GM10266 (cell line): ENCODE results near the gene CIDEB.

Source experiments
- DNase-seq: peaks from one replicate; pipeline ENCODE4 v3.0.0; 2012; ENCODE audit errors: extremely low spot score
- CTCF ChIP-seq: IDR thresholded peaks from 2 replicates; pipeline ENCODE4 v1.5.1; 2012; ENCODE audit warnings: mild to moderate bottlenecking, low read depth; ENCODE audit not compliant: control insufficient read depth, insufficient read depth; ENCODE audit errors: missing control alignments

CIDEB gene

GRCh38 chr14:24260026-24260779, 47.6 kb downstream of the CIDEB start:
- TF ChIP-seq CTCF = no peak
- no peak for DNase-seq

- DNase-seq = no peak
- TF ChIP-seq CTCF = no peak
Measured at GRCh38 chr14:24259282-24260025, 48.3 kb downstream of the CIDEB start.

- no peak for DNase-seq
- no peak for TF ChIP-seq CTCF
Measured at GRCh38 chr14:24258548-24259265, 49.1 kb downstream of the CIDEB start.

DNA sequence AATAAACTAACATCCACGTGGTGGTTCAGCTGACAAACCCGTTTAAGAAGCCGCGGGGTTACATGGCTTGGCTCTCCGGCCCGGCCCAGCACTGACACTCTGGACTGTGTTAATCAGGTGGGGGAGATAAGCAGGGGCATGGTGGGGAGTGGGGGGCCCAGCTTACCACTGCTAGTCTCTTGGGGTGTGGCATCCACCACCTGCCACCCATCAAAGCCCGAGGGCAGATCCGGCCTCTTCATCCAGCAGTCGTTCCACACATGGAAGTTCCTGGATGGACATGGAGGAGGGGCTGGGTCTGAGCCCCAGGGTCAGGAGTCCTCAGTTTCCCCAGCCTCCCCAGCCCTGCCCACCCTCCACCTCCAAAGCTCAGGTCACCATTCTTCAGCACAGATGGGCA, 49.7 kb downstream of the CIDEB start:
- no peak for TF ChIP-seq CTCF
- DNase-seq = no peak

GRCh38 chr14:24256960-24257359, 50.8 kb downstream of the CIDEB start:
- no peak for DNase-seq
- no peak for TF ChIP-seq CTCF

DNA sequence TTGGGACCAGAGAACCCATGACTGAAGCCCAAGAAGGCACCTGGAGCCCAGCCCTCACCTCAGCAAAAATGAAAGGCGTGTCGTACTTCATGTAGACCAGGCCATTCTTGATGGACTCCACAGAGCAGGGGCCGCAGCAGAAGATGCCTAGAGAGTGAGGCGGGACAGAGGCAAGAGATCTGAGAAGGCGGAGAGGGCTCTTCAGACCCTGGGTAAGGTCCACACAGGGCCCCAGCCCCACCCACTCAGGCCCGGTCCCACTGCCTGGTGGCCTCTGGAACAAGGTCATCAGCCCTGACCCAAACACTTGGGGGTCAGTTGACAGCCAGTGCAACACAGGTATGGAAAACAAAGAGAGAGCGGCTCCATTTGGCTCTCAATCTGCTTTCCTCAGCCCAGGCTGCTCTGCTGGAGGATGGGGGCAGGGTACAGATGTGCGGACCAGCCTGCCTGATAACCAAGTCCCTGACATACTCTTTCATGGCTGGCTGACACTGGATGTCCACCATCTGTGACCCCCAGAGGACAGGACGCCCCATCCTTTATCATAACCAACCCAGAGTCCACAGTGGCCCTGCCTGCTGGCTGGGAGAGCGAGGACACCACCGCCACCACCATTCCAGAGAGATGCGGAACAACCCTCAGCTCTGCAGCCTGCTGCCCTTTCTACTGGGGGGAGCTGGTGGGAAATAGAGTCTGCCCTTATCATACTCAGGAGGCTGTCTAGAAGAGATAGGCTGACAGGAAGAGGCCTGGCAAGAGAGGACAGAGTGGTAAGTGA, 51.7 kb downstream of the CIDEB start:
- no peak for TF ChIP-seq CTCF
- DNase-seq = no peak
